GM12878 (cell line): ENCODE data around the gene HIVEP2. TPM values are rescaled to one million over a fixed set of nuclear protein-coding genes. Genes with fewer than 3 reads are reported as not detected.

Source experiments
- ATAC-seq: fragments of 200-7000 bp; cut with Tn5 transposase; 3 replicates; pipeline ENCODE4 v1.9.1; 2020; ENCODE audit warnings: mild to moderate bottlenecking, moderate library complexity
- BruUV-seq: library from RNA; stranded (reverse); fragments of 400-500 nt; replicated peaks from 2 replicates; lab custom pipeline; 2021; lab: Mats Ljungman, UMichigan
- CTCF ChIA-PET: fragments of 300-600 bp; sonication (Branson Sonifier 250); formaldehyde crosslinking; extraction: SDS; loops from one replicate; lab custom pipeline; 2021; ENCODE audit warnings: inconsistent platforms; lab: Yijun Ruan, JAX
- POLR2A ChIA-PET: fragments of 350-600 bp; formaldehyde crosslinking; extraction: SDS; loops from one replicate; lab custom pipeline; 2021; ENCODE audit warnings: inconsistent platforms; lab: Charles Lee
- RAD21 ChIA-PET: fragments of 300-600 bp; sonication (Branson Sonifier 250); formaldehyde crosslinking; loops from one replicate; lab custom pipeline; 2023; ENCODE audit warnings: antibody characterized with exemption; ENCODE audit not compliant: unreplicated experiment; lab: Charles Lee
- SMC1A ChIA-PET: fragments of 300-600 bp; sonication (Branson Sonifier 250); formaldehyde crosslinking; loops from one replicate; lab custom pipeline; 2023; ENCODE audit not compliant: unreplicated experiment, uncharacterized antibody; lab: Charles Lee
- DNase-seq: peaks from one replicate; pipeline ENCODE4 v3.0.0-alpha.2; 2011; ENCODE audit warnings: low read depth, low spot score
- FAIRE-seq: peaks from 3 replicates; lab custom pipeline; 2011; peaks lifted over from hg19 to GRCh38; lab: Jason Lieb, UNC
- H2AFZ ChIP-seq: 2 replicates; pipeline ENCODE4 v1.6.0; 2011; ENCODE audit warnings: low read depth, low read length, control low read depth; ENCODE audit not compliant: control insufficient read depth
- H3K27ac ChIP-seq: 2 replicates; pipeline ENCODE4 v1.5.1; 2011; ENCODE audit warnings: control low read depth; ENCODE audit not compliant: control insufficient read depth, insufficient read depth
- H3K27me3 ChIP-seq, 2 experiments: replicated peaks in 1 of 2; 2 replicates each; pipeline versions ENCODE4 v1.6.0 to v1.6.1; 2011; ENCODE audit warnings: low read length in 1 of 2; ENCODE audit not compliant: control insufficient read depth in 2 of 2, insufficient read depth in 2 of 2
- H3K36me3 ChIP-seq, 2 experiments: 2 replicates each; pipeline ENCODE4 v1.5.1; 2011; ENCODE audit warnings: low read length in 1 of 2; ENCODE audit not compliant: control insufficient read depth in 2 of 2, insufficient read depth in 2 of 2
- H3K4me1 ChIP-seq: 2 replicates; pipeline ENCODE4 v1.6.1; 2011; ENCODE audit warnings: mild to moderate bottlenecking, low read length, moderate library complexity, mixed read lengths; ENCODE audit not compliant: control insufficient read depth, insufficient read depth
- H3K4me2 ChIP-seq: 2 replicates; pipeline ENCODE4 v1.6.0; 2011; ENCODE audit warnings: control low read depth; ENCODE audit not compliant: control insufficient read depth, insufficient read depth
- H3K4me3 ChIP-seq: fragments of 200-600 bp; sonication (generic); 2 replicates; pipeline ENCODE4 v1.5.1; 2016
- H3K79me2 ChIP-seq: 2 replicates; pipeline ENCODE4 v1.6.0; 2011; ENCODE audit warnings: low read length; ENCODE audit not compliant: control insufficient read depth, insufficient read depth
- H3K9ac ChIP-seq: 2 replicates; pipeline ENCODE4 v1.8.0; 2011; ENCODE audit warnings: low read length, control low read depth, mixed read lengths; ENCODE audit not compliant: control insufficient read depth, insufficient read depth
- H3K9me3 ChIP-seq: replicated peaks from 3 replicates; pipeline ENCODE4 v1.5.1; 2011; ENCODE audit warnings: mild to moderate bottlenecking, low read length; ENCODE audit not compliant: control insufficient read depth, insufficient read depth
- H4K20me1 ChIP-seq: 2 replicates; pipeline ENCODE4 v1.6.0; 2011; ENCODE audit not compliant: control insufficient read depth, insufficient read depth
- CBFB ChIP-seq: IDR thresholded peaks from 2 replicates; pipeline ENCODE4 v1.6.1; 2016; ENCODE audit warnings: antibody characterized with exemption, low read depth
- FOXK2 ChIP-seq: fragments of 450-650 bp; IDR thresholded peaks from 2 replicates; pipeline ENCODE4 v1.6.1; 2017; ENCODE audit warnings: mild to moderate bottlenecking, moderate library complexity
- POLR2AphosphoS5 ChIP-seq: IDR thresholded peaks from 2 replicates; pipeline ENCODE4 v1.6.1; 2011; ENCODE audit warnings: mild to moderate bottlenecking, low read length, inconsistent platforms
- WGBS: methylation state at CpG from one replicate; pipeline ENCODE4 v1.1.6; 2016; ENCODE audit warnings: low lambda C conversion rate; ENCODE audit not compliant: insufficient replicate concordance, insufficient coverage; ENCODE audit errors: missing lambda C conversion rate; 5-methylcytosine and 5-hydroxymethylcytosine counted together
- in situ Hi-C: fragments of 300-500 bp; cut with MboI; formaldehyde crosslinking; loops from 9 replicates; pipeline ENCODE4 v1.14.3; 2018; ENCODE audit warnings: mixed read lengths
- intact Hi-C: fragments of 100-400 bp; cut with micrococcal nuclease; formaldehyde crosslinking; loops from one replicate; pipeline ENCODE4 v1.14.2; 2022; ENCODE audit not compliant: unreplicated experiment
- polyA plus RNA-seq, 11 experiments: library from polyadenylated mRNA; depleted of rRNA in 4 of 11; unstranded in 6 of 11; stranded (reverse) in 5 of 11; fragments of >200 nt; fragmentation: Nextera tagmentation in 4 of 11; fragmentation: Illumina TruSeq in 1 of 11; extraction: Ambion mirVana in 4 of 11; extraction: Trizol in 1 of 11; gene quantifications; 1 replicate in 1 of 11; 2 replicates in 10 of 11; pipeline versions ENCODE4 v1.2.1 to v1.2.3, GENCODE V29; 2011 to 2016; ENCODE audit warnings: inconsistent platforms in 2 of 11, missing spikeins in 2 of 11, low read depth in 1 of 11
- total RNA-seq, 4 experiments: library from RNA; depleted of rRNA in 3 of 4; stranded (reverse); fragments of >200 nt in 3 of 4; fragmentation: Illumina TruSeq in 1 of 4; extraction: Trizol in 1 of 4; gene quantifications; 2 replicates each; pipeline versions ENCODE4 v1.2.1 to v1.2.3, GENCODE V29; 2013 to 2021
- TF ChIP-seq, protein P1 (sequence below): fragments of 450-650 bp; formaldehyde crosslinking; IDR thresholded peaks from 2 replicates; pipeline ENCODE4 v1.5.0; 2022; ENCODE audit warnings: mild to moderate bottlenecking, missing genetic modification characterization

HIVEP2 gene
- total and polyA plus RNA-seq, 10 of the 15 experiments (the other 5 are each of a cell fraction or from before 2014, with no cell fraction given): 1.2 to 15.7 (median 10.2) TPM

- H4K20me1 ChIP-seq: no peaks in the 10 kb centered on the region
- H3K9me3 ChIP-seq: no peaks in the 10 kb centered on the region; the same call in 2 of the 3 replicates
- no peak for FAIRE-seq
- no TSS peak for BruUV-seq
- no peak for ATAC-seq
- no peak overlapping the region for H3K4me2 ChIP-seq
- no peaks in the 10 kb centered on the region for H3K27me3 ChIP-seq
- RAD21 ChIA-PET: no interaction called here
- no peak overlapping the region for H3K9ac ChIP-seq
- 38% methylated on average over 1 of the region's 1 CpG for WGBS
- intact Hi-C loops: no loop called here
- SMC1A ChIA-PET: interaction anchor here (0.9 to 2.3 kb wide), 6 partner anchors 8 to 113 kb away, joined by 3 to 5 read pairs (median 3); no protein-coding TSS in a partner anchor
- H2AFZ ChIP-seq: no peak overlapping the region
- no peak for TF ChIP-seq FOXK2
- TF ChIP-seq, all 136 proteins: peak for 0
- ChIA-PET CTCF (interaction anchor here (1.6 to 2.0 kb wide), 2 partner anchors 12 to 20 kb away, joined by 3 to 4 read pairs; no protein-coding TSS in a partner anchor), POLR2A (interaction anchor here (1.4 kb wide), 1 partner anchor 9 kb away, joined by 3 read pairs; no protein-coding TSS in a partner anchor)
- Histone ChIP-seq H3K4me3 (no peak overlapping the region), H3K27ac (no peak overlapping the region), H3K79me2 (no peaks in the 10 kb centered on the region), H3K4me1 (no peaks in the 10 kb centered on the region), H3K36me3 (no peaks in the 10 kb centered on the region)
- in situ Hi-C loops: no loop called here
- no peak for DNase-seq
Measured at GRCh38 chr6:142712231-142712630, 232.7 kb downstream of the HIVEP2 start.

- in situ Hi-C loops (no loop called here), intact Hi-C loops (no loop called here)
- ChIA-PET POLR2A (no interaction called here), RAD21 (no interaction called here), CTCF (interaction anchor here (0.8 to 1.7 kb wide), 2 partner anchors 28 to 131 kb away, joined by 3 to 4 read pairs; no protein-coding TSS in a partner anchor), SMC1A (interaction anchor here (1.5 kb wide), 2 partner anchors 9 to 20 kb away, joined by 3 read pairs; no protein-coding TSS in a partner anchor)
- no peaks in the 10 kb centered on the region for H3K27me3 ChIP-seq
- no peaks in the 10 kb centered on the region for H3K9me3 ChIP-seq
- H3K4me3 ChIP-seq: no peak overlapping the region
- H3K79me2 ChIP-seq: no peaks in the 10 kb centered on the region
- no peaks in the 10 kb centered on the region for H4K20me1 ChIP-seq
- H3K4me2 ChIP-seq: no peak overlapping the region
- no peak overlapping the region for H3K27ac ChIP-seq
- H3K9ac ChIP-seq: no peak overlapping the region
- H3K4me1 ChIP-seq: no peaks in the 10 kb centered on the region
- DNase-seq (no peak), ATAC-seq (no peak), FAIRE-seq (no peak)
- BruUV-seq: no TSS peak
- no peaks in the 10 kb centered on the region for H3K36me3 ChIP-seq
- no peak overlapping the region for H2AFZ ChIP-seq
- 98% methylated on average over 2 of the region's 2 CpGs for WGBS
- no peak for TF ChIP-seq POLR2AphosphoS5
- TF ChIP-seq, protein P1, sequence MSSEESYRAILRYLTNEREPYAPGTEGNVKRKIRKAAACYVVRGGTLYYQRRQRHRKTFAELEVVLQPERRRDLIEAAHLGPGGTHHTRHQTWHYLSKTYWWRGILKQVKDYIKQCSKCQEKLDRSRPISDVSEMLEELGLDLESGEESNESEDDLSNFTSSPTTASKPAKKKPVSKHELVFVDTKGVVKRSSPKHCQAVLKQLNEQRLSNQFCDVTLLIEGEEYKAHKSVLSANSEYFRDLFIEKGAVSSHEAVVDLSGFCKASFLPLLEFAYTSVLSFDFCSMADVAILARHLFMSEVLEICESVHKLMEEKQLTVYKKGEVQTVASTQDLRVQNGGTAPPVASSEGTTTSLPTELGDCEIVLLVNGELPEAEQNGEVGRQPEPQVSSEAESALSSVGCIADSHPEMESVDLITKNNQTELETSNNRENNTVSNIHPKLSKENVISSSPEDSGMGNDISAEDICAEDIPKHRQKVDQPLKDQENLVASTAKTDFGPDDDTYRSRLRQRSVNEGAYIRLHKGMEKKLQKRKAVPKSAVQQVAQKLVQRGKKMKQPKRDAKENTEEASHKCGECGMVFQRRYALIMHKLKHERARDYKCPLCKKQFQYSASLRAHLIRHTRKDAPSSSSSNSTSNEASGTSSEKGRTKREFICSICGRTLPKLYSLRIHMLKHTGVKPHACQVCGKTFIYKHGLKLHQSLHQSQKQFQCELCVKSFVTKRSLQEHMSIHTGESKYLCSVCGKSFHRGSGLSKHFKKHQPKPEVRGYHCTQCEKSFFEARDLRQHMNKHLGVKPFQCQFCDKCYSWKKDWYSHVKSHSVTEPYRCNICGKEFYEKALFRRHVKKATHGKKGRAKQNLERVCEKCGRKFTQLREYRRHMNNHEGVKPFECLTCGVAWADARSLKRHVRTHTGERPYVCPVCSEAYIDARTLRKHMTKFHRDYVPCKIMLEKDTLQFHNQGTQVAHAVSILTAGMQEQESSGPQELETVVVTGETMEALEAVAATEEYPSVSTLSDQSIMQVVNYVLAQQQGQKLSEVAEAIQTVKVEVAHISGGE (CRISPR knock-in tag): no peak
- no peak for TF ChIP-seq CBFB
Measured at GRCh38 chr6:142708651-142709050, 236.3 kb downstream of the HIVEP2 start.
